Neural cell (in vitro differentiated cells): ENCODE measurements around the gene TRAPPC10. TPM values are rescaled to one million over a fixed set of nuclear protein-coding genes. Genes with fewer than 3 reads are reported as not detected.

Source experiments
- H2AFZ ChIP-seq: fragments of 200-600, 300-800 bp; sonication (generic), shearing (Covaris generic); 2 replicates; pipeline ENCODE4 v1.6.0; 2014; ENCODE audit warnings: low read depth, mild to moderate bottlenecking, antibody characterized with exemption, low read length, moderate library complexity
- H3F3A ChIP-seq: fragments of 200-600 bp; shearing (Covaris generic); 2 replicates; pipeline ENCODE4 v1.6.1; 2016; ENCODE audit warnings: mild to moderate bottlenecking, moderate library complexity, mixed read lengths, antibody characterized with exemption, low read length; ENCODE audit not compliant: insufficient read depth, poor library complexity, severe bottlenecking
- H3K27ac ChIP-seq: fragments of 200-600, 300-800 bp; sonication (generic), shearing (Covaris generic); 2 replicates; pipeline ENCODE4 v1.5.1; 2014; ENCODE audit warnings: mild to moderate bottlenecking, low read length, moderate library complexity
- H3K27me3 ChIP-seq: fragments of 300-800, 200-600 bp; sonication (generic), shearing (Covaris generic); 2 replicates; pipeline ENCODE4 v1.6.0; 2014; ENCODE audit warnings: mild to moderate bottlenecking, low read depth, low read length, moderate library complexity; ENCODE audit not compliant: insufficient read depth
- H3K36me3 ChIP-seq: fragments of 300-800, 200-600 bp; sonication (generic), shearing (Covaris generic); 2 replicates; pipeline ENCODE4 v1.5.1; 2014; ENCODE audit warnings: mild to moderate bottlenecking, antibody characterized with exemption, low read length, moderate library complexity; ENCODE audit not compliant: insufficient read depth
- H3K4me2 ChIP-seq: fragments of 300-800, 200-600 bp; sonication (generic), shearing (Covaris generic); 2 replicates; pipeline ENCODE4 v1.6.0; 2014; ENCODE audit warnings: mild to moderate bottlenecking, low read length
- H3K4me3 ChIP-seq: fragments of 300-800, 200-600 bp; sonication (generic), shearing (Covaris generic); 2 replicates; pipeline ENCODE4 v1.5.1; 2014; ENCODE audit warnings: mild to moderate bottlenecking, low read length, moderate library complexity
- H3K79me2 ChIP-seq: fragments of 200-600 bp; shearing (Covaris generic); replicated peaks from 2 replicates; pipeline ENCODE4 v1.6.0; 2014; ENCODE audit warnings: mild to moderate bottlenecking, low read length, moderate library complexity; ENCODE audit not compliant: insufficient read depth
- H3K9ac ChIP-seq: fragments of 300-800, 200-600 bp; sonication (generic), shearing (Covaris generic); 2 replicates; pipeline ENCODE4 v1.6.1; 2016; ENCODE audit warnings: mild to moderate bottlenecking, low read length, mixed read lengths
- H3K9me2 ChIP-seq: fragments of 200-600 bp; shearing (Covaris generic); 2 replicates; pipeline ENCODE4 v1.6.1; 2016; ENCODE audit warnings: mild to moderate bottlenecking, low read length, mixed read lengths; ENCODE audit not compliant: insufficient read depth
- H3K9me3 ChIP-seq: fragments of 200-600, 300-800 bp; sonication (generic), shearing (Covaris generic); 2 replicates; pipeline ENCODE4 v1.6.1; 2016; ENCODE audit warnings: mild to moderate bottlenecking, mixed run types, low read length, moderate library complexity, mixed read lengths
- H4K20me1 ChIP-seq: fragments of 200-600 bp; shearing (Covaris generic); 2 replicates; pipeline ENCODE4 v1.6.1; 2016; ENCODE audit warnings: mild to moderate bottlenecking, mixed run types; ENCODE audit not compliant: insufficient read depth
- EP300 ChIP-seq: fragments of 450-650 bp; conservative IDR thresholded peaks from 2 replicates; pipeline ENCODE4 v1.6.1; 2014; ENCODE audit warnings: antibody characterized with exemption, mild to moderate bottlenecking, moderate library complexity; ENCODE audit not compliant: poor library complexity, severe bottlenecking
- EZH2 ChIP-seq: fragments of 200-600, 300-800 bp; shearing (Covaris generic), sonication (generic); IDR thresholded peaks from 2 replicates; pipeline ENCODE4 v1.6.1; 2014; ENCODE audit warnings: antibody characterized with exemption, low read length, borderline replicate concordance, mild to moderate bottlenecking; ENCODE audit not compliant: insufficient read depth, poor library complexity, severe bottlenecking
- MXI1 ChIP-seq: fragments of 450-650 bp; conservative IDR thresholded peaks from 2 replicates; pipeline ENCODE4 v1.6.1; 2014; ENCODE audit warnings: antibody characterized with exemption, mild to moderate bottlenecking; ENCODE audit not compliant: poor library complexity, severe bottlenecking
- POLR2AphosphoS5 ChIP-seq: IDR thresholded peaks from 2 replicates; pipeline ENCODE4 v1.6.1; 2012
- RAD21 ChIP-seq: fragments of 450-650 bp; conservative IDR thresholded peaks from 2 replicates; pipeline ENCODE4 v1.6.1; 2014; ENCODE audit warnings: antibody characterized with exemption, mild to moderate bottlenecking, moderate library complexity
- SMC3 ChIP-seq: fragments of 450-650 bp; conservative IDR thresholded peaks from 2 replicates; pipeline ENCODE4 v1.6.1; 2014; ENCODE audit warnings: antibody characterized with exemption, mild to moderate bottlenecking, moderate library complexity; ENCODE audit not compliant: poor library complexity
- TAF1 ChIP-seq: IDR thresholded peaks from 2 replicates; pipeline ENCODE4 v1.6.1; 2012; ENCODE audit warnings: low read depth
- polyA plus RNA-seq: library from polyadenylated mRNA; depleted of rRNA; stranded (reverse); fragments of >200 nt; gene quantifications from 2 replicates; pipeline ENCODE4 v1.2.3, GENCODE V29; 2014
- TF ChIP-seq, protein P1 (sequence below): fragments of 450-650 bp; IDR thresholded peaks from 2 replicates; pipeline ENCODE4 v1.5.1; 2014; ENCODE audit warnings: antibody characterized with exemption, mild to moderate bottlenecking, moderate library complexity; ENCODE audit not compliant: poor library complexity, severe bottlenecking
- TF ChIP-seq, protein P2 (sequence below): IDR thresholded peaks from 2 replicates; pipeline ENCODE4 v1.6.1; 2012; ENCODE audit warnings: borderline replicate concordance

TRAPPC10 gene
- polyA plus RNA-seq, 1 donor from 2014 or later = 17.8 TPM

DNA sequence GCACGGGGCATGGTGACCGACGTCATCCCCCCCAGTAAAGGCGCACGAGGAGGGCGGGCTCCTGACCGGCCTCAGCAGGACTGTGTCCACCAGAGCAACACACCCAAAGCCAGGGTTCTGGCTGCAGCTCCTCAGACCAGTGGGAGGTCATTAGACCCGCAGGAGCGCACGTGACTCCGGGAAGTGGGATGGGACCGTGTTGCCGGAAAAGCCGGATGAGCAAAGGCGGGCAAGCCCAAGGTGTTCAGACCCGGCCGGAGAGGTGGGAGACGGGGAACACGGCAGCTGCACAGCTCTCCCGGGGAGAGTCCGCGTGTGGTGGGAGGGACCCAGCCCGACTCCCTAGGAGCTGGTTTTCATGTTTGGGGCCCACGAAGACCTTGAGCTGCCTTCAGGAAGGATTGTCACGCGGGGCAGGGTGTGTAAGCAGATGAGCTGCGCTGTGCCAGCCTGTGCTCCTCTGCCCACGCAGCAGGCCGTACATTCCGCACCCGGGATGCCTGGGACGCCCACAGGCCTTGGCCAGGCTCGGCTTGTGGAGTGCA lies 20.6 kb upstream of the TRAPPC10 start:
- Histone ChIP-seq H3K79me2 (no peaks in the 10 kb centered on the region), H2AFZ (no peak overlapping the region), H3K9me3 (no peaks in the 10 kb centered on the region), H3K4me3 (no peak overlapping the region), H3K36me3 (no peaks in the 10 kb centered on the region), H3K9ac (no peak overlapping the region), H3K9me2 (no peaks in the 10 kb centered on the region), H3F3A (no peaks in the 10 kb centered on the region), H4K20me1 (no peaks in the 10 kb centered on the region), H3K4me2 (no peak overlapping the region), H3K27ac (no peak overlapping the region), H3K27me3 (no peaks in the 10 kb centered on the region)
- TF ChIP-seq, protein P1, sequence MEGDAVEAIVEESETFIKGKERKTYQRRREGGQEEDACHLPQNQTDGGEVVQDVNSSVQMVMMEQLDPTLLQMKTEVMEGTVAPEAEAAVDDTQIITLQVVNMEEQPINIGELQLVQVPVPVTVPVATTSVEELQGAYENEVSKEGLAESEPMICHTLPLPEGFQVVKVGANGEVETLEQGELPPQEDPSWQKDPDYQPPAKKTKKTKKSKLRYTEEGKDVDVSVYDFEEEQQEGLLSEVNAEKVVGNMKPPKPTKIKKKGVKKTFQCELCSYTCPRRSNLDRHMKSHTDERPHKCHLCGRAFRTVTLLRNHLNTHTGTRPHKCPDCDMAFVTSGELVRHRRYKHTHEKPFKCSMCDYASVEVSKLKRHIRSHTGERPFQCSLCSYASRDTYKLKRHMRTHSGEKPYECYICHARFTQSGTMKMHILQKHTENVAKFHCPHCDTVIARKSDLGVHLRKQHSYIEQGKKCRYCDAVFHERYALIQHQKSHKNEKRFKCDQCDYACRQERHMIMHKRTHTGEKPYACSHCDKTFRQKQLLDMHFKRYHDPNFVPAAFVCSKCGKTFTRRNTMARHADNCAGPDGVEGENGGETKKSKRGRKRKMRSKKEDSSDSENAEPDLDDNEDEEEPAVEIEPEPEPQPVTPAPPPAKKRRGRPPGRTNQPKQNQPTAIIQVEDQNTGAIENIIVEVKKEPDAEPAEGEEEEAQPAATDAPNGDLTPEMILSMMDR = no peak
- no peak for TF ChIP-seq POLR2AphosphoS5
- TF ChIP-seq RAD21 = no peak
- TF ChIP-seq, protein P2, sequence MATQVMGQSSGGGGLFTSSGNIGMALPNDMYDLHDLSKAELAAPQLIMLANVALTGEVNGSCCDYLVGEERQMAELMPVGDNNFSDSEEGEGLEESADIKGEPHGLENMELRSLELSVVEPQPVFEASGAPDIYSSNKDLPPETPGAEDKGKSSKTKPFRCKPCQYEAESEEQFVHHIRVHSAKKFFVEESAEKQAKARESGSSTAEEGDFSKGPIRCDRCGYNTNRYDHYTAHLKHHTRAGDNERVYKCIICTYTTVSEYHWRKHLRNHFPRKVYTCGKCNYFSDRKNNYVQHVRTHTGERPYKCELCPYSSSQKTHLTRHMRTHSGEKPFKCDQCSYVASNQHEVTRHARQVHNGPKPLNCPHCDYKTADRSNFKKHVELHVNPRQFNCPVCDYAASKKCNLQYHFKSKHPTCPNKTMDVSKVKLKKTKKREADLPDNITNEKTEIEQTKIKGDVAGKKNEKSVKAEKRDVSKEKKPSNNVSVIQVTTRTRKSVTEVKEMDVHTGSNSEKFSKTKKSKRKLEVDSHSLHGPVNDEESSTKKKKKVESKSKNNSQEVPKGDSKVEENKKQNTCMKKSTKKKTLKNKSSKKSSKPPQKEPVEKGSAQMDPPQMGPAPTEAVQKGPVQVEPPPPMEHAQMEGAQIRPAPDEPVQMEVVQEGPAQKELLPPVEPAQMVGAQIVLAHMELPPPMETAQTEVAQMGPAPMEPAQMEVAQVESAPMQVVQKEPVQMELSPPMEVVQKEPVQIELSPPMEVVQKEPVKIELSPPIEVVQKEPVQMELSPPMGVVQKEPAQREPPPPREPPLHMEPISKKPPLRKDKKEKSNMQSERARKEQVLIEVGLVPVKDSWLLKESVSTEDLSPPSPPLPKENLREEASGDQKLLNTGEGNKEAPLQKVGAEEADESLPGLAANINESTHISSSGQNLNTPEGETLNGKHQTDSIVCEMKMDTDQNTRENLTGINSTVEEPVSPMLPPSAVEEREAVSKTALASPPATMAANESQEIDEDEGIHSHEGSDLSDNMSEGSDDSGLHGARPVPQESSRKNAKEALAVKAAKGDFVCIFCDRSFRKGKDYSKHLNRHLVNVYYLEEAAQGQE = no peak
- no peak for TF ChIP-seq EZH2

DNA sequence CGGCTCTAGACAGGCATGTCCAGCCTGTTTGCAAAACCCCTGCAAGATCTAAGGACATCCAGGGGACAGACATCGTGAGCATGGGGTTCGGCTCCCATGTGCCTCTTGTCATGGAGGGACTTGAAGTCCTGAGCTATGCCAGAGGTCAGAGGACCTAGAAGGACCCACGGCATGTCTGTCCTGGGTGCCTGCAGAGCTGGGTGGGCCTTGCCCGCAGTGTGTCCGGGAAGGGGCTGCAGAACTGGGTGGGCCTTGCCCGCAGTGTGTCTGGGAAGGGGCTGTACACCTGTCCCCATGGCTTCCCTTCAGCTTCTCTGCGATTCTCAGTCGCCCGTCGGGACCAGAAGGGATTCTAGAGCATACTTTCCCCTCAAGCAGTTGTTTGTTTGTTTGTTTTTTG lies 20.0 kb upstream of the TRAPPC10 start:
- no peaks in the 10 kb centered on the region for H3K9me3 ChIP-seq
- no peaks in the 10 kb centered on the region for H3F3A ChIP-seq
- H3K27ac ChIP-seq = no peak overlapping the region
- no peak overlapping the region for H3K9ac ChIP-seq
- TF ChIP-seq, protein P1 = no peak
- no peak for TF ChIP-seq RAD21
- no peak for TF ChIP-seq TAF1
- TF ChIP-seq, protein P2 = no peak
- no peak for TF ChIP-seq EZH2
- TF ChIP-seq POLR2AphosphoS5 = no peak
- no peak for TF ChIP-seq MXI1
- no peak for TF ChIP-seq SMC3
- TF ChIP-seq EP300 = no peak
- no peaks in the 10 kb centered on the region for H3K79me2 ChIP-seq
- no peak overlapping the region for H3K4me2 ChIP-seq
- no peak overlapping the region for H3K4me3 ChIP-seq
- no peaks in the 10 kb centered on the region for H3K9me2 ChIP-seq
- no peaks in the 10 kb centered on the region for H3K27me3 ChIP-seq
- no peaks in the 10 kb centered on the region for H4K20me1 ChIP-seq
- H2AFZ ChIP-seq = no peak overlapping the region
- no peaks in the 10 kb centered on the region for H3K36me3 ChIP-seq
